Mucosa of rectum (tissue), 2 donors: ENCODE data around the gene PHKA2.

Experiments used
- H3K27ac ChIP-seq, 2 donors: one replicate each; pipeline ENCODE4 v1.7.0; 2013; ENCODE audit warnings: inconsistent platforms in 2 of 2, low read depth in 2 of 2, low read length in 2 of 2
- H3K27me3 ChIP-seq, 2 donors: one replicate each; pipeline ENCODE4 v1.7.0; 2013; ENCODE audit warnings: low read length in 2 of 2; ENCODE audit not compliant: control insufficient read depth in 2 of 2, insufficient read depth in 2 of 2
- H3K36me3 ChIP-seq, 2 donors: one replicate each; pipeline ENCODE4 v1.7.0; 2013; ENCODE audit warnings: low read length in 2 of 2; ENCODE audit not compliant: control insufficient read depth in 2 of 2, insufficient read depth in 2 of 2
- H3K4me1 ChIP-seq, 2 donors: one replicate each; pipeline ENCODE4 v1.7.0; 2013; ENCODE audit warnings: low read length in 2 of 2, mild to moderate bottlenecking in 1 of 2; ENCODE audit not compliant: control insufficient read depth in 2 of 2, insufficient read depth in 2 of 2
- H3K4me3 ChIP-seq, 2 donors: one replicate each; pipeline ENCODE4 v1.7.0; 2013; ENCODE audit warnings: low read length in 2 of 2
- H3K9ac ChIP-seq, 2 donors: one replicate each; pipeline ENCODE4 v1.7.0; 2013; ENCODE audit warnings: low read length in 2 of 2, low read depth in 1 of 2, mild to moderate bottlenecking in 1 of 2
- H3K9me3 ChIP-seq, 2 donors: one replicate each; pipeline ENCODE4 v1.7.0; 2013; ENCODE audit warnings: low read length in 2 of 2; ENCODE audit not compliant: control insufficient read depth in 2 of 2
- donor health status: healthy.
- donor health status: Normal muscosa, but diverticular disease.

Gene PHKA2

GRCh38 chrX:18886344-18887161, 97.4 kb downstream of the PHKA2 start:
- Histone ChIP-seq H3K4me3 (peak overlapping the region; percentile 59 to 73), H3K4me1 (peaks cover 10 to 11% of the 10 kb centered on the region in 2 donors), H3K9ac (peak overlapping the region; percentile 59 to 64), H3K36me3 (no peaks in the 10 kb centered on the region), H3K27ac (peak overlapping the region; percentile 70 to 81), H3K9me3 (no peaks in the 10 kb centered on the region), H3K27me3 (peaks cover 0 to 3% of the 10 kb centered on the region in 2 donors)

GRCh38 chrX:18886005-18886343, 97.9 kb downstream of the PHKA2 start:
- Histone ChIP-seq H3K27ac (peak overlapping the region; percentile 70 to 81), H3K36me3 (no peaks in the 10 kb centered on the region), H3K4me1 (peaks cover 10 to 11% of the 10 kb centered on the region in 2 donors), H3K9ac (peak overlapping the region; percentile 58 to 59), H3K27me3 (peaks cover 0 to 3% of the 10 kb centered on the region in 2 donors), H3K9me3 (no peaks in the 10 kb centered on the region), H3K4me3 (peak overlapping the region; percentile 59 to 73)

- peak overlapping the region; percentile 58 to 59 for H3K9ac ChIP-seq
- H3K27me3 ChIP-seq, result peaks cover 0 to 3% of the 10 kb centered on the region in 2 donors
- peaks cover 10 to 11% of the 10 kb centered on the region in 2 donors for H3K4me1 ChIP-seq
- peak overlapping the region; percentile 59 to 73 for H3K4me3 ChIP-seq
- peak overlapping the region; percentile 70 to 81 for H3K27ac ChIP-seq
- H3K9me3 ChIP-seq, result no peaks in the 10 kb centered on the region
- H3K36me3 ChIP-seq, result no peaks in the 10 kb centered on the region
Measured at GRCh38 chrX:18885328-18886004, 98.4 kb downstream of the PHKA2 start.

GRCh38 chrX:18884916-18885315, 99.0 kb downstream of the PHKA2 start:
- Histone ChIP-seq H3K4me1 (peaks cover 10 to 11% of the 10 kb centered on the region in 2 donors), H3K9me3 (no peaks in the 10 kb centered on the region), H3K36me3 (no peaks in the 10 kb centered on the region), H3K27ac (no peak overlapping the region), H3K27me3 (peaks cover 0 to 3% of the 10 kb centered on the region in 2 donors), H3K4me3 (no peak overlapping the region), H3K9ac (no peak overlapping the region)

GRCh38 chrX:18883961-18884765, 99.8 kb downstream of the PHKA2 start:
- Histone ChIP-seq H3K27ac (no peak overlapping the region), H3K27me3 (peaks cover 0 to 3% of the 10 kb centered on the region in 2 donors), H3K9ac (no peak overlapping the region), H3K4me1 (peaks cover 10 to 11% of the 10 kb centered on the region in 2 donors), H3K4me3 (no peak overlapping the region), H3K36me3 (no peaks in the 10 kb centered on the region), H3K9me3 (no peaks in the 10 kb centered on the region)

GRCh38 chrX:18883234-18883960, 100.5 kb downstream of the PHKA2 start:
- H3K36me3 ChIP-seq, result no peaks in the 10 kb centered on the region
- peaks cover 0 to 6% of the 10 kb centered on the region in 2 donors for H3K27me3 ChIP-seq
- peaks cover 10 to 11% of the 10 kb centered on the region in 2 donors for H3K4me1 ChIP-seq
- H3K27ac ChIP-seq, result no peak overlapping the region
- no peaks in the 10 kb centered on the region for H3K9me3 ChIP-seq
- H3K9ac ChIP-seq, result no peak overlapping the region
- no peak overlapping the region for H3K4me3 ChIP-seq

GRCh38 chrX:18879144-18879543, 104.8 kb downstream of the PHKA2 start:
- Histone ChIP-seq H3K27me3 (peaks cover 2 to 3% of the 10 kb centered on the region in 2 donors), H3K4me1 (peaks cover 0 to 2% of the 10 kb centered on the region in 2 donors), H3K9me3 (no peaks in the 10 kb centered on the region), H3K27ac (no peak overlapping the region), H3K9ac (no peak overlapping the region), H3K4me3 (no peak overlapping the region), H3K36me3 (no peaks in the 10 kb centered on the region)

- H3K4me1 ChIP-seq, result peaks cover 0 to 2% of the 10 kb centered on the region in 2 donors
- H3K4me3 ChIP-seq, result no peak overlapping the region
- no peak overlapping the region for H3K9ac ChIP-seq
- no peaks in the 10 kb centered on the region for H3K9me3 ChIP-seq
- H3K27me3 ChIP-seq, result peaks cover 2 to 3% of the 10 kb centered on the region in 2 donors
- H3K27ac ChIP-seq, result no peak overlapping the region
- H3K36me3 ChIP-seq, result no peaks in the 10 kb centered on the region
Measured at GRCh38 chrX:18877469-18877868, 106.4 kb downstream of the PHKA2 start.

GRCh38 chrX:18875256-18875878, 108.5 kb downstream of the PHKA2 start:
- Histone ChIP-seq H3K9ac (no peak overlapping the region), H3K27ac (no peak overlapping the region), H3K4me3 (no peak overlapping the region), H3K27me3 (peaks cover 2 to 3% of the 10 kb centered on the region in 2 donors), H3K36me3 (no peaks in the 10 kb centered on the region), H3K4me1 (peaks cover 0 to 2% of the 10 kb centered on the region in 2 donors), H3K9me3 (no peaks in the 10 kb centered on the region)
